Endometrial microvascular endothelial cells (primary cell): ENCODE data around the gene FBXW2. TPM values are rescaled to one million over a fixed set of nuclear protein-coding genes. Genes with fewer than 3 reads are reported as not detected.

Source experiments
- in situ Hi-C: cut with HindIII; loops from 2 replicates; pipeline ENCODE4 v1.10.0; 2017; ENCODE audit warnings: low sequenced_read_pairs, low pct_unique_long_range_greater_than_20kb; ENCODE audit errors: inconsistent ontology term
- total RNA-seq: library from RNA; depleted of rRNA; stranded (reverse); fragments of >200 nt; gene quantifications from one replicate; pipeline ENCODE4 v1.2.3, GENCODE V29; 2015; ENCODE audit errors: inconsistent ontology term

Gene FBXW2
- total RNA-seq, 1 donor from 2014 or later: 45.7 TPM

DNA sequence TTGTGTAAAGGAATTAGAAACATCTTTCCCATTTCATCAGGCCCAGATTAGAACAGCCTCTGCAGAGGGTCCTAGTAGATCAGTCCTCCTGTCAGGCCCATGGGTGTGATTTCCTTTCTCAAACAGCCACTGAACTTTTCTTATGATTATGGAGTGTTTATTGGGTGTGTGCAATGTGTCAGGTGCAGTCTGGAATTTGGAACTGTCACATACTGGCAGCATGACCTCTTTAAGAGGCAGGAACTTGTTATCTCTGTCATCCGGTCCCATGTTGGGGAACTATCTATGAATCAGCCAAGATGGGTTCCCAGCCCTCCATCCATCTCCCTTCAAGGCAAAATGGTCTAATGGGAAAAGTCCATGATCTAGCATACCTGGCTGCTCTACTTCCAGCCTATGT, 67.3 kb downstream of the FBXW2 start:
- in situ Hi-C loops: no loop called here

DNA sequence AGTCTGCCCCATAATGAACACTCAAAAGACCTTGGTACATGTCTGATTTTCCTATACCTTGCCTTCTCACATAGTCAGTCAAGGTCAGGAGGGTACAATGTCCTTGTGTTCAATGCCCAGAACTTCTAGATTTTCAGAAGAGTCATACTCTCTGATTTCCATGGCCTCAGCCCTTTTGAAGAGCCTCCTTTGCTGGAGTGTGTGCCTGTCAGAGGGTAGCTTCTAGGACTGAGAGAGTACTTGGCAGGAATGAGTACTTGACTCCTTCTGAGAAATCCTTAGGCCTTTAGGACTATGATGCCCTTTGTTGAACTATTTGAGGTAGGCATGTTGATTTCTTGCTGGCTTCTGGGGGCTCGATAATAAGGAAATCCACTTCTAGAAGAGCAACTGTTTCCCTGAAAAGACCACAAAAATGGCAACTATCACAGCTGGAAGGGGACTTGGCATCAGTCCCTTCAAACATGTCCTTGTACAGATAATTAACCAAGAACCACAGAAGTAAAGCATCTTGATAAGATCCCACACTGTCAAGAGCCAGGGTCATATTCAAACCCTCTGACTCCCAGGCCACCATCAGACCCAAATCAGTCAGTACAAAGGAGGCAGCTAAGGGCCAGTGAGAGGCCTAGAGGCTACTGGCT, 68.3 kb downstream of the FBXW2 start:
- in situ Hi-C loops: no loop called here

DNA sequence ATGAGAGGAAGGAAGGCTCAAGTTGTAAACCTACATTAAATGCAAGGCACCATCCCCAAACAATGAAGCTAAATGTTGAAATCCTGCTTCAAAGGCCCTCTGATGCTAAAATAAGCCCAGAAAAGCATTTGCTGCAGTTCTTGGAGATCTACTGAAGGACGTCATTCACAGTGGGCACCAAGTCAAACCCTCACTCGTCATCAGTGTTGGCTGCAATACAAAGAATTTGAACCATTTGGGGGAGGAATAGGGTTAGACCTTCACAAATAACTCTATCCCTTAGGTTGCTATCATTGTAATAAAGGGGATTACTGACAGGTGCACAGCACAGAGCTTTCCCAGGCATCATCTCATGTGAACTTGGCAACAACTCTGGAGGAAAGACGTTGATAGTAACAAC, 69.7 kb downstream of the FBXW2 start:
- in situ Hi-C loops: no loop called here

DNA sequence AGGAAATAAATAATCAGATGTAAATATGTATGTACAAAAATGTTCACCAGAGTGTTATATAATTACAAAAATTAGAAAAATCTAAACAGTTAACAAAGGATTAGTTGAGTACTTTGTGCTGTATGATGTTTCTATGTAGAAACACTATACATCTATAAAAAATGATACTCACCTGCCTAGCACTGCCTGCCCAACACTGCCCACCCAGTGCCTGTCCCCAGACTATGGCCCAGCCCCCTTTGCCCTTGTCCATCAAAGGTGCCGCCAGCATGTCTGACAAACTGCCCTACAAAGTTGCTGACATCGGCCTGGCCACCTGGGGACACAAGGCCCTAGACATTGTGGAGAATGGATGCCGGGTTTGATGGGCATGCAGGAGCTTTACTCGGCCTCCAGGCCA, 72.8 kb downstream of the FBXW2 start:
- in situ Hi-C loops: no loop called here

DNA sequence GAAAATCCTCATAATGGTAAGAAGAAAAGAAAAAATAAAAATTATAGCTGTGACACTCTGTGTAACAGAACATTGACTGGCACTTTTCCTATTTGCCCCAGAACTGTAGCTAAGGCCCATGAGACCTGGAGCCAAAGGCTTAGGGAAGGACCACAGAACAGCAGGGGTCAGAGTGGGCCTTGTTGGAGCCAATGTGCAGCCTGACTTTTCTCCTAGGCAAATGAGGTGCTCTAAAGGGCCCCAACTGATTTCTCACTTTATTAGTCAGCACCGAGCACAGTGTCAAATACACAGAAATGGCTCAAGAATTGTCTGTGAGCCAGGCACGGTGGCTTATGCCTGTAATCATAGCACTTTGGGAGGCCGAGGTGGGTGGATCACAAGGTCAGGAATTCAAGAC, 74.9 kb downstream of the FBXW2 start:
- in situ Hi-C loops: no loop called here

DNA sequence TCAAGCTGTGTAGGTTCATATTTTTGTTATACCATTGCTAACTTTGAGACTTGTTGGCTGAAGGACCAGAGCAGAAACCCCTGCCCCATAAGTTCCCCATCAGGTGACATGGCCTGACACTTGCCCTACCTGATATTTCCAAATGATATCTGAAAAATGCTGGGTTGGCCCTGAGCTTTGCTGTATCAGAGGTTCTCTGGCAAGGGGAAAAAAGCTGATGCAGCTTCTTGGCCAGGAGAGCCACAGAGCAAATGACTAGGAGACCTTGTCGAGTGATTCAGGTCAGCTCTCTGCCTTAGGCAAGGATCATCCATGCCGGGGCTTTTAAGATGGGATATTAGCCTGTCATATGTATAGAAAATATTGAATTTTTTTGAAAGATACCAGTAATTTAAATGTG, 76.0 kb downstream of the FBXW2 start:
- in situ Hi-C loops: no loop called here

DNA sequence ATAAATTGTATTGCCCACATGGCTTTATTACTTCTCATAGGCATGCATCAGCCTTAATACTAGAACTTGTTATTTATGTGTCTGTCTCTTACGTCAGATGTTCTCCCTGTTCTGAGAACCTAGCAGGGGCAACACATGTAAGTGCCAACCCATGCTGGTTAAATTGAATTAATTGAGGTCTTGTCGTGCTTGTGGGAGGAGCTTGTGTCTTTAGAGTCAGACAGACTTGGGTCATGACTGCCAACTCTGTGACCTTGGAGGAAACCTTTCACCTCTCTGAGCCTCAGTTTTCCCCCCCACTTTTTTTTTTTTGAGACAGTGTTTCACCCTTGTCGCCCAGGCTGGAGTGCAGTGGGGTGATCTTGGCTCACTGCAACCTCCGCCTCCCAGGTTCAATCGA, 76.7 kb downstream of the FBXW2 start:
- in situ Hi-C loops: no loop called here

DNA sequence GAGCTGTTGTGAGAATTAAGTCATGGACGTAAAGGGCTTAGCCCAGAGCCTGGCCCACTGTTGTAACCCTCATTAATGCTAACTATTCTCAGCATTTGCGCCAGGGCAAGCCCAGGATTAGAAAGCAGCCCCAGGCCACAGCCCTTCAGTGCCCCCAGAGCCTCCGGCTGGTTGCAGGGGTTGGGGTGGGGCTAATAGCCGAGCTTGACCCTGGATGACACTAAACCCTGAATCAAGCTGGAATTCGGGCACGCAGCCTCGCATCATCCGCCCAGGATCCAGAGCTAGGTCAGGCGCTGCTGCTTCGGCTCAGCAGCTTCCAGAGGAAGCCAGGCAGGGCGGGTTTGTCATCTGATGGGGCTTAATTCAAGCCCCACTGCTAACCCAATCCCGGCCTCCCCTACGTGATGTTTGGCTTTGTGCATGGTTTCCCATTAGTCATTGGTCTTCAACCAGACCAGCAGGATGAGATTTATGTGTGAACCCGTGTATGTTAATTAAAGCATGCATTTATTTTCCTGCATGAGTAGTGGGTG, 77.8 kb downstream of the FBXW2 start:
- in situ Hi-C loops: no loop called here

DNA sequence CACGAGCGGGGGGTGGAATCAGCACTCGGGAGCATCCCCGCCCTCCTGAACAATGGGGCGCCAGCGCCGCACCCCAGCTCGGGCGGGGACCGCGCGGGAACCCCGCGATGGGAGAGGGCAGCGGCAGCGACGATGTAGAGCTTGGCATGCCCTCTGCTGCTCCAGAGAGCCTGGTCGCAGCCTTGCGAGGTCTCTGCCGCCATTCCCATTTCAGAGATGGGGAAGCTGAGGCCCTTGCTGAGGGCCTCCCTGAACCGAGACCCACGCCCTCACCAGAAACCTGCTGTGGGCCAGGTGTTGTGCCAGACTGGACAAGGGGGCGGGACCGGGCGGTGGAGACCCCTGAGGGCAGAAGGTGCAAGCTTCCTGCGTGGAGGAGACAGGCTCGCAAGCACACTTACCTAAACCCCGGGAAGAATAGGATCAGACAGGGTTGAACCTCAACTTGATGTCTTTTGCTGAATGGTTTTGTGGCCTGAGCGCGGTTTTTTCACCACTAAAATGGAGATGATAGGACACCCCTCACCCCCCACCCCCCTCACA, 78.3 kb downstream of the FBXW2 start:
- in situ Hi-C loops: no loop called here

DNA sequence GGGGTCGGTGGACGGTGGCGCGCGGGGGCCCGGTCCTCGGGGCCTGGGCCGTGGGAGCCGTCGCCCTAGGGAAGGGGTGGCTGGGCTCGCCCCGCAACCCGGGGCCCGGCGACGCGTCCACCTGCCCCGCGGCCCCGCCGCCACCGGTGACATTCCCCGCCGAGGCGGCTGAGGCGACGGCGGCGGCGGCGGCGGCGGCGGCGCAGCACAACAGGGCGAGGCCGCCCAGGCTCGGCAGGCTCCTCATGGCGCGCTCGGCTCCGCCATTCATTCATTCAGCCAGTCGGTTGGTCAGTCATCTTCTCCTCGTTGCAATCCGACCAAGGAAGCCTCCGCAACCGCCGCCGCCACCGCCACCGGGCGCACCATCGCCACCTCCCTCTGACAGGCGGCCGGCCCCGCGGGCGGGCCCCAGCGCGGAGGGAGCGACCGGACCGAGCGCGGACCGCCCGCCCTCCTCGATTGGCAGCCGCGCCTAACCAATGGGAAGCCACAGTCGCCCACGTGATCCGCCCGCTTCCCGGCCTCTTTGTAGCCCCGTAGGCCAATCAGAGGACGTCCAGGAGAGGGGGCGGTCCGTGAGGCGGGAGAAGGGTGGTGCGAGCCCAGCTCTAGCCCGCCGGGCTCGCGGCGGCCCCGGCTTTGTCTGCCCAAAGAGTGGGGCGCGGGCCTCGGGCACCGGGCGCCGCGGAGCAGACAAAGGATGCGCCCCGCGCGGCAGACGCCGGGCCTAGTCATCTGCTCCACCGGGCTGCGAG, 78.9 kb downstream of the FBXW2 start, which contains the start of gene MEGF9:
Gene MEGF9, minus strand, starts transcription at position 383 of the 758 bp plus-strand sequence. Its CDS starts 112 bp downstream, at position 271.
- in situ Hi-C loops: no loop called here

DNA sequence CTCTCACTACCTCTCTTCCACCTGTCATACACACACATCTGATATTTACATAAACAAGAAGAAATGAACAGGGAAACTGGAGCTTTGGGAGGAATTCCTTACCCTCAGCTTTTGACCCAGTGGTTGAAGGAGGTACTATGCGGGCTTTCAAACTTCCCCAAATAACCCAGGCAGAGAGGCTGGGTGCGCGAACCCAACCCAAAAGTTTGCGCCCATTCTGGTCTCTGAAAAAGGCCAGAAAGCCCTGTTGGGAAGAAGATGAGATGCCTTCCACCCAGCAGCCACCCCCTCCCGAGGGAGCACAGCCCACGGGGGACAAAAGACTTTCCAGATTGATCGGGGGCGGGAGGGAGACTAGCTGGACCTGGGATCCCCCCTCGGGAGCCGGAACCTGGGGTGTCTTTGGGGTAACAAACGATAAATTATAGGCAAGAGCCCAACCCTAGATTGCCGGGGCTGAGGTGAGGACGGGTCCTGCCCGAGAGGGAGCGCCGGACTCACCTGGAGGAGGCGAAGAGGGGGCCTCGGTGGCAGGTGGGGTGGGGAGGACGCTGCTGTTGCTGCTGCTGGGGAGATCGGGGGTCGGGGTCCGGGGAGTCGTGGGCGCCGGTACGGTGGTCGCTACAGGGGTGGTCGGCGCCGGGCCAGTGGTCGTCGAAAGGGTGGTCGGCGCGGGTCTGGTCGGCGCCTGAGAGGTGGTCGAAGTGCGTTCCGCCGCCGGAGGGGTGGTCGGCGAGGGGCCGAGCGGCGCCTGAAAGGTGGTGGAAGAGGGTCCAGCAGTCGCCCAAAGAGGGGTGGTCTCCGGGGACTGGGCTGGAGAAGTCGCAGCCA, 79.7 kb downstream of the FBXW2 start:
- in situ Hi-C loops: no loop called here

DNA sequence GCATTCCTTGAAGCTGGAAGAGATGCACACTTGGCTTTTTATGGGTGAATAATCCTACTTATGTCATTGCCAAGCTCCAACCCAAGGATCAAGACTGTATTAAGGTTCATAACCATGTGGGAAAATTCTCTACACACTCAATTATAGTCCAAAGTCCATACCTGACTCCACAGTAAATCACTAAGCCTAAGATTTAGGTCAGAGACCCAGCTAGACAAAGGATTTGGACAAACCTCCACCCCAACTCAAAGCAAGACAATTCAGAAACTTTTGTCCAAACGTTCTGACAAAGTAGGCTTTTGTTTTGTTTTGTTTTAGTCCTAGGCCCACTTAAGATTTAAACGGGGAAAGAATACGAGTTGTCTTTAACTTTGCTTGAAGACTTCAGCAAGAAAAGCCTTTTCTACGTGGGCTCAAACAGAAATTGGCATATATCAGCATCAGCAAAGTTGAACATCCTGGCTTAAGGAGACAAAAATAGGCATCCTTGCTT, 80.6 kb downstream of the FBXW2 start:
- in situ Hi-C loops: no loop called here

DNA sequence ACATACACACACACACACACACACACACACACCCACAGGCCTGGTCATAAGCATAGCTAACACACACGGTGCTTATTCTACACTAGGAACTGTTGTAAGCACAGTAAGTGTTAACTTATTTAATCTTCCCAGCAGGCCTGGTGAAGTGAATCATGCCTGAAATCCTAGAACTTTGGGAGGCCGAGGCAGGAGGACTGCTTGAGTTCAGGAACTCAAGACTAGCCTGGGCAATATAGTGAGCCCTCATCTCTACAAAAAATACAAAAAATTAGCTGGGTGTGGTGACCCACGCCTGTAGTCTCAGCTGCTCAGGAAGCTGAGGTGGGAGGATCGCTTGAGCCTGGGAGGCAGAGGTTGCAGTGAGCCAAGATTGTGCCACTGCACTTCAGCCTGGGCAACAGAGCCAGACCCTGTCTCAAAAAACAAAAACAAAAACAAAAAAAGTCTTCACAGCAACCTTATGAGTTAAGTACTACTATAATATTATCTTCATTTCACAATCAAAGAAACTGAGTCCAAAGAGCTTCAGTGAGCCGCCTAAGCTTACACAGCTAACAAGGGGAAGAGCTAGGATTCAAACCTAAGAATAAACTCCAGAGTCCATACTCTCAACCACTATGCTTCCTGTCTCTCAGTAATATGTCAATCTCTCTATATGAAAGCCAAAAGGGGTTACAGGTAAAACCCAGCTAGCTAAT, 81.2 kb downstream of the FBXW2 start:
- in situ Hi-C loops: no loop called here

DNA sequence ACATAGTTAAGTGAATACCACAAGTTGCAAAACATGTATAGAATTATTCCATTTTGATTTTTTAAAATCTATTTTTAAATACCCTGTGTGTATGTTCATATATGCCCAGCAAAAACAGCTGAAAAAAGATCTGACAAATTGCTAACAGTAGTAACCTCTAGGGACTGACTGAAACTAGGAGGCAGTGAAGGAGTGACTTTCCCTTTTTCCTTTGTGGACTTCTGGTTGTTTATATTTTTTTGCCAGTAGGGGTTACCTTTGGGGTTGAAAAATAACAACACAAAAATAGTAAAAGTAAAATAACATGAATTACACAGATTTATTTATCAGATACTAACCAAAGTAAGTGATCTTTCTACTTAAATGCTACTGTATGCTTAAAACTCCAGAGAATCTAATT, 81.9 kb downstream of the FBXW2 start:
- in situ Hi-C loops: no loop called here

DNA sequence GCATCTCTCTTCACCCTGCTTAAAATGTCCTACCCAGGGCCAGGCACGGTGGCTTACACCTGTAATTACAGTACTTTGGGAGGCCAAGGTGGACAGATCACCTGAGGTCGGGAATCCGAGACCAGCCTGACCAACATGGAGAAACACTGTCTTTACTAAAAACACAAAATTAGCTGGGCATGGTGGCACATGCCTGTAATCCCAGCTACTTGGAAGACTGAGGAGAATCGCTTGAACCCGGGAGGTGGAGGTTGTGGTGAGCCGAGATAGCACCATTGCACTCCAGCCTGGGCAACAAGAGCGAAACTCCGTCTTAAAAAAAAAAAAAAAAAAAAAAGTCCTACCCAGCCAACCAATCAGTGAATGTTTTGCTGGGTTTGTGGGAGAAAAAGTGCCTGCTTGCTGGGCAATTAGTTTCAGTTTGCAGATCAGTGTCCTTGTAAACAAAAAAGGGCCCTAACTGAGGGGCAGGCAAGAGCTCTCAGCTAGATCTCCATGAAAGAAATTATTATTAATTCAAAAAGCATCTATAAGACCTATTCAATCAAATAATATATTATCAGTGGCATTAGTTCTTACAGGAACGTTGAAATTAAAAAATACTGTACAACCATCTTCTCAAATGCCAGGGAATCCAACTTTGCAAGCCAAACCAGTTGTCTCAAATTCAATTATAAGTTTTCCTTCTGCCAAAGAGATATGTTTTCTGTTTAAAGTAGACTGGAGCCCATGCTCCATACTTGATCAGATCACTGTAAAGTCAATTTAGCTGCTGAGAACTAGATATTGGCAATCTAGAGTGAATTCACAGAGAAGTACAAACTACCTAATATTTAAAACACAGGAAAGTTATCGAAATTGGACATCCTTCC, 82.9 kb downstream of the FBXW2 start:
- in situ Hi-C loops: no loop called here

DNA sequence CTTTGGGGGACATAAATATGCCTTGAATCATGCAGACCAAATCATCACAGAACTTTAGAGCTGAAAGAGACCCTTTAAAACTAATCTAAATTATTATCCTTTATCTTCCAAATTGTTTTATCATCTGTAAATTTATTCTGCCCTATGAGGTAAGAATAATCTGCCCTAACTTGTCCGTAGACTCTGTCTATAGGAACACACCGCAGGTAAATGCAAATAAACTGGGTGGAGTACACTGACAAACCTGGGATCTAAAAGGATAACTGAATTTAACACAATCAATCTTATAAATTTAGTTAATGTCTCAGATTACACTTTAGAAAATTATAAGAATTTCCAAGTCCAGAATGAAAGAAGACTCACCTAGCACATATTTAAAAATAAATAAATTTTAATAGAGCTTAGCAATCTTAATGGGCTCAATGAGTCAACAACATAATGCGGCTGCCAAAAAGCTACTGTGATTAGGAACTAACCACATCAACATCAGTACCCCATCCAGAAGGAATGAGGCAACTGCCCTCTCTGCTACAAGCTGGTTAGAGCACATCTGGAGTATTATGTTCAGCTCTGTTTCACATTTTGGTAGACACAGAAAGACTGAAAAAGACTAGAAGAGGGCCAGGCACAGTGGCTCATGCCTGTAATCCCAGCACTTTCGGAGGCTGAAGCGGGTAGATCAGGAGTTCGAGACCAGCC, 84.5 kb downstream of the FBXW2 start:
- in situ Hi-C loops: no loop called here

DNA sequence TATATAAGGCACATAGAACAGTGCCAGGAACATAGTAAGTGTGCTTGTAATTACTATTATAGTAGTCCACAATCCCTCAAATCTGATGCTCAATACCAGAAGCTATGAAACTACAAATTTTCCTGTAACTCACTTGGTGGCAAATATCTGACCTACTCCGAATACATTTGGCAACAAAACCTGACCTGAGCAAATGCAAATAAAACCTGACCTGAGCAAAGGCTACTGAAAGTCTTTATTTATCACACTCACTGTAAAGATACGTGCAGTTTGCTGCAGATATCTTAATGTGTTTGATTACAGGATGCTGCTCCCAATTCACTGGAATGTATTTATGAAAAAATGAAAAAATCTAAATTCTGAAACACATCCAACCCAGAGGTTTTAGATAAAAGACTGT, 86.0 kb downstream of the FBXW2 start:
- in situ Hi-C loops: no loop called here
